SK-N-SH treated with all-trans-retinoic acid at 6 μM for 48 hours (cell line): ENCODE measurements around the gene MAST1.

Experiments
- ATAC-seq: fragments of 200-7000 bp; cut with Tn5 transposase; 3 replicates; pipeline ENCODE4 v1.9.1; 2020; ENCODE audit warnings: mild to moderate bottlenecking, moderate library complexity
- BACH2 ChIP-seq: fragments of 250-450 bp; sonication (Bioruptor Pico); IDR thresholded peaks from 2 replicates; pipeline ENCODE4 v1.9.0; 2021; ENCODE audit warnings: mild to moderate bottlenecking, borderline replicate concordance
- CREB5 ChIP-seq: fragments of 250-450 bp; sonication (Bioruptor Pico); IDR thresholded peaks from 2 replicates; pipeline ENCODE4 v1.5.1; 2020; ENCODE audit warnings: low read depth, mild to moderate bottlenecking, moderate library complexity
- CSDC2 ChIP-seq: fragments of 250-450 bp; sonication (Bioruptor Pico); IDR thresholded peaks from 2 replicates; pipeline ENCODE4 v1.5.0; 2020; ENCODE audit warnings: mild to moderate bottlenecking, moderate library complexity
- CSRNP3 ChIP-seq: fragments of 250-450 bp; sonication (Bioruptor Pico); IDR thresholded peaks from 2 replicates; pipeline ENCODE4 v1.5.1; 2021; ENCODE audit warnings: mild to moderate bottlenecking, moderate library complexity
- GLIS3 ChIP-seq: fragments of 250-450 bp; sonication (Bioruptor Pico); IDR thresholded peaks from 2 replicates; pipeline ENCODE4 v1.5.0; 2020; ENCODE audit warnings: mild to moderate bottlenecking, moderate library complexity
- ISL1 ChIP-seq: fragments of 250-450 bp; sonication (Bioruptor Pico); IDR thresholded peaks from 2 replicates; pipeline ENCODE4 v2.1.2; 2022; ENCODE audit warnings: mild to moderate bottlenecking, moderate library complexity
- OSR1 ChIP-seq: fragments of 250-450 bp; sonication (Bioruptor Pico); IDR thresholded peaks from 2 replicates; pipeline ENCODE4 v1.8.0; 2022; ENCODE audit warnings: moderate library complexity, mild to moderate bottlenecking, inconsistent platforms
- PATZ1 ChIP-seq: fragments of 250-450 bp; sonication (Bioruptor Pico); IDR thresholded peaks from 2 replicates; pipeline ENCODE4 v1.8.0; 2020; ENCODE audit warnings: mild to moderate bottlenecking, moderate library complexity, borderline replicate concordance
- POU6F1 ChIP-seq: fragments of 250-450 bp; sonication (Bioruptor Pico); IDR thresholded peaks from 2 replicates; pipeline ENCODE4 v1.8.0; 2021; ENCODE audit warnings: low read depth, mild to moderate bottlenecking, moderate library complexity, borderline replicate concordance
- PPARA ChIP-seq: fragments of 250-450 bp; sonication (Bioruptor Pico); IDR thresholded peaks from 2 replicates; pipeline ENCODE4 v1.5.0; 2020; ENCODE audit warnings: mild to moderate bottlenecking, borderline replicate concordance
- RARB ChIP-seq: fragments of 250-450 bp; sonication (Bioruptor Pico); IDR thresholded peaks from 2 replicates; pipeline ENCODE4 v1.8.0; 2021; ENCODE audit warnings: mild to moderate bottlenecking, moderate library complexity
- SNAI2 ChIP-seq: fragments of 250-450 bp; sonication (Bioruptor Pico); IDR thresholded peaks from 2 replicates; pipeline ENCODE4 v1.5.0; 2020; ENCODE audit warnings: mild to moderate bottlenecking, moderate library complexity
- TCF4 ChIP-seq: fragments of 250-450 bp; sonication (Bioruptor Pico); IDR thresholded peaks from 2 replicates; pipeline ENCODE4 v1.8.0; 2021; ENCODE audit warnings: mild to moderate bottlenecking, moderate library complexity, borderline replicate concordance
- TSHZ2 ChIP-seq: fragments of 250-450 bp; sonication (Bioruptor Pico); IDR thresholded peaks from 2 replicates; pipeline ENCODE4 v1.5.0; 2020; ENCODE audit warnings: mild to moderate bottlenecking, moderate library complexity
- ZC3H10 ChIP-seq: fragments of 250-450 bp; sonication (Bioruptor Pico); IDR thresholded peaks from 2 replicates; pipeline ENCODE4 v1.5.1; 2021; ENCODE audit warnings: mild to moderate bottlenecking, moderate library complexity
- ZFP3 ChIP-seq: fragments of 250-450 bp; sonication (Bioruptor Pico); IDR thresholded peaks from 2 replicates; pipeline ENCODE4 v1.5.0; 2020; ENCODE audit warnings: mild to moderate bottlenecking, moderate library complexity
- ZFP30 ChIP-seq: fragments of 450-650 bp; formaldehyde crosslinking; IDR thresholded peaks from 2 replicates; pipeline ENCODE4 v1.5.0; 2022; ENCODE audit warnings: mild to moderate bottlenecking, moderate library complexity
- ZNF565 ChIP-seq: fragments of 450-650 bp; formaldehyde crosslinking; conservative IDR thresholded peaks from 2 replicates; pipeline ENCODE4 v1.5.0; 2020; ENCODE audit warnings: low read depth, mild to moderate bottlenecking, moderate library complexity
- ZNF70 ChIP-seq: fragments of 450-650 bp; formaldehyde crosslinking; IDR thresholded peaks from 2 replicates; pipeline ENCODE4 v1.5.0; 2020; ENCODE audit warnings: mild to moderate bottlenecking, moderate library complexity

The MAST1 gene

GRCh38 chr19:12864721-12865715, 26.7 kb downstream of the MAST1 start:
- no peak for ATAC-seq

GRCh38 chr19:12865746-12866415, 27.6 kb downstream of the MAST1 start:
- no peak for ATAC-seq
- TF ChIP-seq ISL1, result no peak
- TF ChIP-seq PATZ1 (CRISPR knock-in tag), result no peak
- no peak for TF ChIP-seq ZFP30 (CRISPR knock-in tag)
- no peak for TF ChIP-seq GLIS3 (CRISPR knock-in tag)
- no peak for TF ChIP-seq TSHZ2 (CRISPR knock-in tag)

More at GRCh38 chr19:12864721-12865715, 26.7 kb downstream of the MAST1 start:
- no peak for TF ChIP-seq CSRNP3 (CRISPR knock-in tag)
- TF ChIP-seq POU6F1 (CRISPR knock-in tag), result no peak
- no peak for TF ChIP-seq BACH2 (CRISPR knock-in tag)
- no peak for TF ChIP-seq ZNF565 (CRISPR knock-in tag)
- no peak for TF ChIP-seq CREB5 (CRISPR knock-in tag)
- no peak for TF ChIP-seq SNAI2 (CRISPR knock-in tag)
- TF ChIP-seq ZC3H10 (CRISPR knock-in tag), result no peak
- no peak for TF ChIP-seq ZNF70 (CRISPR knock-in tag)
- no peak for TF ChIP-seq CSDC2 (CRISPR knock-in tag)

GRCh38 chr19:12866416-12867119, 28.3 kb downstream of the MAST1 start:
- no peak for ATAC-seq
- TF ChIP-seq CSRNP3 (CRISPR knock-in tag) (no peak), ZC3H10 (CRISPR knock-in tag) (no peak), ZNF70 (CRISPR knock-in tag) (no peak), CREB5 (CRISPR knock-in tag) (no peak), OSR1 (CRISPR knock-in tag) (no peak), RARB (CRISPR knock-in tag) (no peak), PPARA (CRISPR knock-in tag) (no peak), TCF4 (no peak), ISL1 (no peak), ZFP3 (no peak), ZFP30 (CRISPR knock-in tag) (no peak)
